T-helper 2 cell treated with Interferon-gamma antibody and Interleukin-4, amounts not matched to agents 100 ng/mL and 5 ng/mL, for 36 hours (primary cell): ENCODE results near the gene CTNNA2. TPM values are rescaled to one million over a fixed set of nuclear protein-coding genes. Genes with fewer than 3 reads are reported as not detected.

Experiments
- intact Hi-C: fragments of 100-400 bp; cut with micrococcal nuclease; formaldehyde crosslinking; loops from one replicate; pipeline ENCODE4 v1.15.1; 2023
- total RNA-seq: library from RNA; stranded (reverse); gene quantifications from 2 replicates; pipeline ENCODE4 v1.2.3, GENCODE V29; 2022

Gene CTNNA2
- total RNA-seq, 1 donor from 2014 or later, result not detected

DNA sequence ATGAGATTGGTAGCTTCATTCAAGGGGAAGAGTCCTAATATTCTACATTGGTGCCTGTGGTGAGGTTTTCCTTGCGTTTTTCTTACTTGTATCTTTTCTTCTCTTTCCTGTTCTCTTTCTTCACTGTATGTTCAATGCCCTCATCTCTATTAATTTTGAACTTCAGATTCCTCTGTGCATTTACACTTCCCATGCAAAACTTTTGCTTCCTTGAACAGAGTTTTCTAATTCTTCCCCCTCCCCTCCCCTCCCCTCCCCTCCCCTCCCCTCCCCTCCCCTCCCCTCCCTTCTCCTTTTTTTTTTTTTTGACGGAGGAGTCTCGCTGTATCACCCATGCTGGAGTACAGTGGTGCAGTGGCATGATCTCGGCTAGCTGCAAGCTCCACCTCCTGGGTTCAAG, 403.4 kb downstream of the CTNNA2 start:
- intact Hi-C loops, result no loop called here

DNA sequence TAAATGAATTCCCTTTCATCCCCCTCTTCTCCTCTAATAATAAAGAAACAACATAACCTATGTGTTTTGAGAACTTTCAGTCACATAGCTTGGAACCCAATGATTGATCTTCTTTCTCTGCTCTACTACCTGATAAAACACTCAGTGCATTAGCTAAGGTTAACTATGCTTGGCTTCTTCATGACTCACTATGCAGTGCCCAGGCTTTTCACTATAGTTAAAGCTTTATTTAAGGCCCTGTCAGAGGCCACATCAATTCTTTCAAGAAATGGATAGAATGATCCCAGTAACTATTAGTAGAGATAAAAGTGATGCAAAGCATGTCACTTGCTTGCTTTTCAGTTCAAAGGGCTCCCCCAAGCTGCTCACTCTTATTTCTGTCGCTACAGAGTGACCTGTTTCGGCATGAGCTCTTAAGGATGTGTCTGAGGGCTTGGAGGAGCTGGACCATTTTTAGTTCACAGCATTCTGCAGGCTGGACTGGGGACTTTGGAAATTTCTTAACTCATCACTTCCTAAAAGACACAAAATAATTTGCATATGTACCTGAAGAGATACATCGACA, 407.7 kb downstream of the CTNNA2 start:
- intact Hi-C loops, result no loop called here

DNA sequence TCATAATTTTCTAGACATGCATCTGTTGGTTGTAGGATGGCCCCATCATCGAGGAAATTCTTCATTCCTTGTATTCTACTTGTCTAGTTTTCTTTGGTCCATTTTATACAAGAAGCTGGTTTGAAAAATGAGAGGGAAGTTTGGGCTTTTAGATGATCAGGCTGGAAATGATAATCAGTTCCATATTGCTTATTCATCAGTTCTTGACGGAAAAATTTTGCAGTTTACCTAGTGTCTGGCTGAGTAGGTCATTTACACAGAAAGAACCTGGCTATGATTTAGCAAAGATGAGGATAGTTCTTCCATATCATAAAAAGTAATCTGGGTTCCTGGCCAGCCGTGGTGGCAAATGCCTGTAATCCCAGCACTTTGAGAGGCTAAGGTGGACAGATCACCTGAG, 416.8 kb downstream of the CTNNA2 start:
- intact Hi-C loops, result no loop called here

DNA sequence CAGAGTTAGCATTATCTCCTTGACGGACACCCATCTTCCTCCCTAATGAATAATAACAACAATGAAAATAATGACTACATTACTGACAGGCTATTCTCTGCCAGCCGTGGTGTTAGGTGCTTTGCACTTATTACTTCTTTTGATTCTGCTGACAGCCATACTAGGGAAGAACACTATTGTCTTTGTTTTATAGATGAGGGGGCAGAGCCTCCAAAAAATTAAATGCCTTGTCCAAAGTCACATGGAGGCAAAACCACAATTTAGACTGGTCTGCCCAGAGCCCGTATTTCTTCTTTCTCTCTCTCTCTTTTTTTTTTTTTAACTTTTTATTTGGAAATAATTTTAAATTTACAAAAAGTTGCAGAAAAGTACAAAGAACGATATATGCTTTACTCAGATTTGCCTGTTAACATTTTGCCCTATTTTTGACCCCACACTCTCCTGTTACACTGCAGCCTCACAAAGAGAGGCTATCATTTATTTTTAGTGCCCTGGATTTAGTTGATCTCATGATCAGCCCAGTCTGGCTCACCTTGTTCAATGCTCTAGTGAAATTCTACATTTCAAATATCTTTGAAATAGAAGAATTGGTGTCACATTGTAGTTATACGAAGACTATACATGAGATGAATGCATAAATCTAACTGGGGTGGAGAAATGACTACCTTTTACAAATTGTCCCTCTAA, 422.3 kb downstream of the CTNNA2 start:
- intact Hi-C loops, result no loop called here

DNA sequence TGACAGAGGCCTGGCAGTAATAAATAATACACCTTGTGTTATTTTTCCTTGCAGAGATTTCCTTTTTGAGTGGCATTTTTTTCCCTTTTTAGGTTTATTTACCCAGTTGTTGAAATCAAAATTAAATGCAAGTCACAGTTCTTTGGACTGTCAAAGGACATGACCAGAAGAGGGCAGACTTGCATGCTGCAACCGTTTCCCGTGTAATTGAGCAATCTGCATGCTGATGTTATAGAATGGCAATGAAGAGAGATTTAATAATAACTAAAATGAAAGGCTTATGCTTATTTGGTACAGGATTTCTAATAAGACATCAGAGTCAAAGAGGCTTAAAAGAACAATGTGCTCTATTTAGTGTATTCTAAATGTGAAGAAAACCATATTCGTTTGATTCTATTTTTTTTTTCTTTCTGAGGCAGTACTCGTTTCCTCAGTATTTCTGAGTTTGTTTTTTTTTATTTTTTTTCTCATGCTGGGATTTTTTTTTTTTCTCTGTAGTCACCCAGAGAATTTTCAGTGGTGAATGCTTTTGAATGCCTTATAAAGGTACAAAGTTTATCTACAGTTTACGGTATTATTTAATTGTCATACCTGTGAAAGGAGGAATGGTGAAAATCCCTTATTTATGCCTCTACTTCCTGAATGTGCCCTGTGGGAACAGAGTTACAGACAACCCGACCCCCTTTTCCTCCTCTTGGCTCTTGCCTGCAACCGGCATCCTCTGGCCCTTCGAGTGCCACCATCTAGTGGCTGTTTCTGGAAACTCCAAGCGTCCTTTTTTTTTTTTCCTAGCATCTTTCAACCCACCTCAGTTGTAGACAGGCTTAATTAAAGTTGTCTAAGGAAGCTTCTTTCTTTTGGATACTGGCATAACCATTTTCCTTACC, 423.2 kb downstream of the CTNNA2 start:
- intact Hi-C loops, result no loop called here

DNA sequence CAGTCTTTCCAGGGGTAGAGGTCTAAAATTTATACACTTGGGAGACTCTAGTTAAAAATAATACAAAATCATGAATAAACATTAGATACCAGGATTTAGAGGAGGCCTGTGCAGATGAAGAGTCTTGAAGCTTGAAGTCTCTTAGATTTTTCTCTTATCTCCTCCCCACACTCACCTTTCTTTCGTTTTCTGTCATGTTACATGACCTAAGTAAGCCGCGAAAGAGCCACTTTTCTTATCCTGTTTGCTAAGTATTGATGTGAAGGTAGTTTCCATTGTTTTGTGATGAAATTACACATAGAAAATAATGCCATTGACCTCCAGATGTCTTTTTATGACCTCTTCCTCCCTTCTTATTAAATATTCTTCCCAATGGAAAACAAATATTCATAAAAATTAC, 423.9 kb downstream of the CTNNA2 start:
- intact Hi-C loops, result no loop called here

DNA sequence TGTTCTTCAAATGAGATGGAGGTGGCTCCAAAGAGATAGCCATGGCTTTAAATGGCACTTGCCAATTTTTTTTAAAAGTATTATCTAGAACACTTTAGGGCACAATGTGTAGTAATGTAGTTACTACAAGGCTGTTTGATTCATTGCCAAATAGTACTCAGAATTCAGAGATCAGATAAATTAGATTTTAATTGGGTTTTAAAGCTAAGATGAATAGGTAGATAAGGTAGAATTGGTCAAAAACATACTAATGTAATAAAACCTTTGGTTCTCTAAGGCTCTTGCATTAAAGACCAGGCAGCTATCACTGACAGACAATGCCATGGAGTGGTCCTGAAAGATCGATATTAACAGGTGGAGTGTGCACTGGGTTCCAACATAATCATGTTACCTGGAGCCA, 425.8 kb downstream of the CTNNA2 start:
- intact Hi-C loops, result no loop called here

DNA sequence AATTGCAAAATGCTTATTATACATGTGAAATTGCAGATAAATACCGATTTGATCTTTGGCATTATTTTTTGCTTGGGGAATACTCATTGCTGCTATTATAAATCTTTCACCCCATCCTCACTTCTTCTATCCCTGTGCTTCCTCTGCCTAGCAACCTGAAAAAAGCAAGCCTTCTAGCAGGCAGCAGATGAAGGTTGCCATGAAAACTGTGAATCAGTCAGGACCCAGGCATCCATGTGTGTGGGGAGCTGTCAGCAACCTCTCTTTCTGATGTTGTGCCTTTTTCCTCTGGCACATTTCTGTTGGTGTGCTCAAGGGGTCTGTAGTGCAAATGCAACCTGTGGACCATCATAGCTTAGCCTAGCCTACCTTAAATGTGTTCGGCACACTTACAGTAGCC, 427.5 kb downstream of the CTNNA2 start:
- intact Hi-C loops, result no loop called here

DNA sequence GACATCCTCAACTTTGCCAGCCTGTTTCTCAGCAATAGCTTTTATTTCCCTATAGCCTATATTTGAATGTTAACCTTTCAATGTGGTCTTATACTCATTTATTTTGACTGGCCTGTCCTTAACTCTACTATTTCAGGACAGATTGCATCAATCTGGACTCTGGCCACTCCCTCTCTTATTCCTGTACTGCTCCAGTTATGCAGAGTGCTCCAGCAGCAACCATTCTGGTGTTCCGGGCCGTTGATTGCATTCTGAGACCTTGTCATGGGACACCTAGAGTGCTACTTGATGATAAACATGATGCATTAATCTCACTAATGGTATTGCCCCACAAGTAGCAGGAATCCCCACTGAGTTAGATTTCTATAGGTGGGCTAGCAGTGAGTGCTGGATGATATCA, 428.3 kb downstream of the CTNNA2 start:
- intact Hi-C loops, result no loop called here

DNA sequence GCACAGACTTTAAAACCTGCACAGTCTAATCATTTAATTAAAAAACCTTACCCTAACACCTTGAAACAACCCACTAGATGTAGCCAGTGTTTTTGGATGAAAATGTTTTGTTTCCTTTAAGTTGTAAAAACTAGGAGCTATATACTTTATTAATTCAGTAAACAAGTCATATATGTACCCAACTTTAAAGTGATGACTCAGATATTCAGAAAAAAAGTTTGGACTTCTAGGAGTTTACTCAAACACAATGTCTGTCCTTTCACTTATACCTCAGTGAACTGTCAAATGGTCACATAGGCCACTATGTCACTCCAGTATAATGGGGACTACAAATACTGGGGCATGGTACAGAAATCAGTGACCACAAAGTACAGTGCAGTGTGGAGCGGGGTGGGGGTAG, 431.4 kb downstream of the CTNNA2 start:
- intact Hi-C loops, result no loop called here

DNA sequence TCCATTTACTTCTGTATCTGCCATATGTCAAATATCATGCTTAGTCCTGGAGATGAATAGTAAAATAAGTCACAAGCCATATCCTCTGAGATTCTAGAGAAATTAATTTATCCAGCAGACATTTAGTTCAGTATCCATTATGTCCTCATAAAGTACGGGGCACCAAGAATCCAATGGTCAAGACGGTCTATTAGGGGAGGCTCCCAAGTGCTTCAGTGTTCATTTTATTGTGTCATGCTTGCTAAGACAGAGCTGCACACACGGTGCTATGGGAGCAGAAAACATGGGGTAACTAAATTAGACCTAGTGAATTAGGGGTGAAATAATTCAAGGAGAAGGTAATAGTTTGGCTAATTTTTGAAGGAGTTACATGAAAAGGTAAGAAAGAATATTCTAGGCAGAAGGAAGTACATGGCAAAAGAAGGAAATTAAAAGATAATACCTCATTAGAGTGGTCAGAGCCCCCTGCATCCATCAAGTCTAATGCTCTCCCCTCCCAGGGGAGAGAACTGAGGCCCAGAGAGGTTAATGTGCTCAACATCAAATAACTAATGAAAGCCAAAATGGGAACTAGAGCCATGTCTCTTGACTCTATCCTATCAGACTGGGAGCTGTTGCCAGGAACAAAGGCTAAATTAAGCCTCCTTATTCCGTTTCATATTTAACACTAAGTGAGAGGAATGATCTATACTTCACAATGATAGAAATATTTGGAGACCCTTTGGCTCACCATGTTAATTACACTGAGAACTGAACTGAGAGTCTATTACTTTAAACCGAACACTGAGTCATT, 433.0 kb downstream of the CTNNA2 start:
- intact Hi-C loops, result no loop called here

DNA sequence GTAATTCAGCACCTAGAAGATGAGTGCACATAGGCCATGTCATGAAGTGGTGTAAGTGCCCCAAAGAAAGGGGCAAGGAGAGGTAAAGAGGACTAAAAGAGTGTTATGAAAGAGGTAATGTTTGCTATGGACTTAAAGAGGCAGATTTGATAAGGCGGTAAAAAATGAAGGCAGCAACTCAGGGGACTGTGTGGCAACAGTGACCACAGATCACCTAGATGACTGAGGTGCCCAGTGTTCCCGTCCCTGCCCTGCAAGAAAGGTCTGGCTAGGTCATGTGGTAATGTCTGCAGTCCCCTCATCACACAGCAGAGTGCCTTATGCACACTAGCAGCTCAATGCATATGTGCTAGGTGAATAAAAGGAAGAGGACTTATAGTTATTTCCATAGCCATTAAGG, 434.9 kb downstream of the CTNNA2 start:
- intact Hi-C loops, result no loop called here

DNA sequence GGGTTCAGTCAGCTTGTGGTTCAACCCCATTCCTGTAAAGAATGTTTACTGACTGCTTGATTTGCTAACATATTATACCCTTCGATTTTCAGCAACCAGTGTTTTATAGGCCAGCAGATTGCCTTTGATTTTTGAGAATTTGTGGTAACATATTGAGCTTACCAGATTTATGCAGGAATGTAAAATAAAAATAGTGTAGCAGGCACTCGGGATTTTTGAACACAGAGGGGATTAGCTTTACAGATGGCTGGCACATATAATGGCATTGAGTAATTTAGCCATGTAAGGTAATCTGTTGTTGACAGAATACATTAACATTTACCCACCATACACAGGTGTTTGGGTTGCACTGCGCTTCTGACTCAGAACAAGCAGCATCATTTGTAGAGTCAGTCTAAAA, 437.7 kb downstream of the CTNNA2 start:
- intact Hi-C loops, result no loop called here

DNA sequence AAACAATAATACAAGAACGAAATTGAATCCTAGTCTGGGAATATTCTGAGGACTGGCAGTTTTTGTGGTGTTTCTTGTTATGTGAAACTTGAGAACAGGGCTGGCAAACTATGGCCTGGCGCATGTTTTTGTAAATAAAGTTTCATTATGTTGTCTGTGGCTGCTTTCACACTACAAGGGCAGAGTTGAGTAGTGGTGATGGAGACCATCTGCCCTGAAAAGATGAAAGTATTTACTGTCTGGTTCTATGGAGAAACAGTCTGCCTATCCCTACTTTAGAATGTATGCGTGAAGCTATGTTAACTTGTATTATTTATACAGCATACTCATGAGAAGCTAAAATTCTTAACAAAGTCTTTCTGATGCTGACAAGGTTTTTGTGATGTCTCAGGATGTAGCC, 439.8 kb downstream of the CTNNA2 start:
- intact Hi-C loops, result no loop called here

DNA sequence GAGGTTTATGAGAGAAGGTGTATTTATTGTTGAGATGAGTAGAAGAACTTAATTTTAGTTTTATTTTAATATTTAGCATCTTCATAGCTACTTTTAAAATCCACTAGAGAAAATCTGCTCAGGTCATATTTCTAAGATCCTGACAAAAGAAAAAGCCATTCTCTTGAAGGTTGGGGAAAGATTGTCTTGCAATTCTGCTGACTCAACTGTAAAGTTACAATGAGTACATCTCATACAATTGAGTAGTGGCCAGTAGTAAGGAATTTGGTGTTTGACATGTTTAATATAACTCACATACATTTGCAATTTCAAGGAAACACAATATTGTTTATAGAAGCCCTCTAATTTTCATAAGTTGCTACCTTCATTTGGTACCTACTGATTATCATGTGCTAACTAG, 447.2 kb downstream of the CTNNA2 start:
- intact Hi-C loops, result no loop called here

DNA sequence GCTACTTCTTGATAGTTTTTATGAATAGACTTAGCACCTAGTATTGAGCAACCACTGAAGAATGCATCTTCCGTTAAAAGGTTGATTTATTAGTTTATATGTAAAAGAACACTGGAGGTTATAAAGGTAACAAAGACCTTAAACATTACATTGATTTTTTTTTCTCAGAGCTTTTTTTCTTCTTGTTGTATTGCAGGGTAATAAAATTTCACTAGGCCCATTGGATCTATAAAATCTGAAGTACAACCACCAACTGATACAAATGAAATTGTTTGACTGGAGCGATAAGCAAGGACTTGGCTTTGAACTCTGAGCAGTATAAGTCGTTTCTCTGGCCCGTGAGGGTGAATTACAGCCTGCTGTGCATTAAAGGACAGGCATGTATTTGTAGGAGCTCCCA, 447.7 kb downstream of the CTNNA2 start:
- intact Hi-C loops, result no loop called here

DNA sequence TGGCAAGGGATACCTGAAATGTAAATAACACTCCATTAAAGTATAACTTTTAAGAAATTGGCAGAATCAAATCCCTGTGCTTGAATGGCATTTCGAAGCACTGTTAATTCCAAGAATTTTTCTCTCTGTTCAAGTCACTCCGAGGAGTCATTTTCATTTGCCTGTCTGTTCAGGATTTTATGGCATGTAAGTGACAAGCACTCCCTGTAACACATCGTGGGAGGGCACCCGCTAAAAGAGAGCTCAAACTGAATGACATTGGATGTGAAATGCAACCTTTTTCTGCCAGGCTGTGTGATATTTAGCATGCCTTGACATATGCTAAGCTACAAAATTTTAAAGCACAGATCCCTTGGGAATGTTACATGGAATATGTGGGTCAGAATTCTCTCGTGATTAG, 452.1 kb downstream of the CTNNA2 start:
- intact Hi-C loops, result no loop called here

DNA sequence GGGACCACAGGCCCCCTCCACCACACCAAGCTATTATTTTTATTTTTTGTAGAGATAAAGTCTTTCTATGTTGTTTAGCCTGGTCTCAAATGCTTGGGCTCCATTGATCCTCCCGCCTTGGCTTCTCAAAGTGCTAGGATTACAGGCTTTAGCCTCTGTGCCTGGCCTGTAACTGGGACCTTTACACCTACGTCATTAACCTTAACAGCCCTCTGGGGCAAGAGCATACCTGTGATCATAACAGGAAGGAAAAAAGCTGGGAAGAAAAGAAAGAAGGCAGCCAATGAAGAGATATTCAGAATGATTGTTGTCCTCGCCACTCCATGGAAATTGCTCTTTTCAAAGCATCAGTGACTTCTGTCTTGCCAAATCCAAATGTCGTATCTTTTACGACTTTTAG, 453.5 kb downstream of the CTNNA2 start:
- intact Hi-C loops, result no loop called here

DNA sequence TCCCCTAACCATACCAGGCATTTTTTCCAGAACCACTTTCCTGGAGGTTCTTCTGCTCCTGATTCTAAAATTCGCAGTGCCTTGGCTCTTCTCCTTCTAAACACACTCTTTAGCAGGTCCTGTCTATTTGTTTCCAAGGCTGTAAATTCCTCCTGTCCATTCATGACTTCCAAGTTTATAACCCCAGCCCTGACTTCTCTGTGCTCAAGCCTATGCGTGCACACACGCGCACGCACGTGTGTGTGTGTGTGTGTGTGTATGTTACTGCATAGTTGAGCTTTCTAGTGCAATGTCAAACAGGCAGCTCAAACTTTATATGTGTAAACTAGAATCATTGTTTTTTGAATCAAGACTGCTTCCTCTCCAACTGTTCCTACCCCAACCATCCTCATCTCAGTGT, 454.0 kb downstream of the CTNNA2 start:
- intact Hi-C loops, result no loop called here

DNA sequence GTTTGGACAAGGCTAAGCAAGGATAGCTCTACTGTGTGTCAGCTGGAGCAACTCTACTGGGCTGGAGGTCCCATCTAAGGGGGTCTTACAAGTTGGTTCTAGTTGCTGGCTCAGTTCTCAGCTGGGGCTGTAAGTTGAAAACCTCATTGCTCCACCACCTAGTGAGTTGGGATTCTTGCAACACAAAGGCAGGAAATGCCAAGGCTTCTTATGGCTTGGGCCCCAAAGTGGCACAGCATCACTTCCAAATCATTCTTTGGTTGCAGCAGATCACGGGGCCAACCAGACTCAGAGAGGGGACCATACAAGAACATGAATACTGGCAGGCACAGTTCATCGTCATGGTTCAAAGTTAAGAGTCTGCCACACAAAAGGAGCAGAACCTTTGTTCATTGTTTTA, 459.0 kb downstream of the CTNNA2 start:
- intact Hi-C loops, result no loop called here

DNA sequence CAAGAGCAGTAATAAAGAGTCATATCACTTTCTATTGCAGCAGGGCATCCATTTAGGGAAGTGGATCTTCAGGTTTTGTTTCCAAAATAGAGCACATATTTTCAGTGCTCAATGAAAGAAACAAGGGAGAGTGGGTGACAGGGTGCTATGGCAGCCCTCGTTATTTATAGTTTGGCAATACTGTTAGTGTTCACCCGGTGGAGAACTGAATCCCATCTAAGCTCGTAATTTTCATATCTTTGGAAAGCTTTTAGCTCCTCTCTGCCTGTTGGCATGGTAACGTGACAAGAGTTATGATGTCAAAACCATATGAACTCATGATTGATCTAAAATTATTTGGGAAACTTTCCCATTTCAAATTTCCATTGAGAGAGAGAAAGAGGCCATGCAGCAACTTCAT, 459.8 kb downstream of the CTNNA2 start:
- intact Hi-C loops, result no loop called here
